KBM-7 (cell line): Measurements from ENCODE around the gene MAPKBP1.

Experiments
- DNase-seq: peaks from one replicate; pipeline ENCODE4 v3.0.0-alpha.2; 2015
- in situ Hi-C: fragments of 300-500 bp; cut with MboI; formaldehyde crosslinking; loops from 2 replicates; pipeline ENCODE4 v1.14.3; 2020; ENCODE audit warnings: low sequenced_read_pairs, low pct_unique_long_range_greater_than_20kb, mixed read lengths

The MAPKBP1 gene

GRCh38 chr15:41858756-41859155 lies 84.5 kb downstream of the MAPKBP1 start:
- in situ Hi-C loops: no loop called here
- no peak for DNase-seq

GRCh38 chr15:41860049-41860828 lies 86.0 kb downstream of the MAPKBP1 start:
- DNase-seq: no peak
- in situ Hi-C loops: no loop called here

- DNase-seq: no peak
- in situ Hi-C loops: no loop called here
Measured at GRCh38 chr15:41861736-41862356, 87.6 kb downstream of the MAPKBP1 start.

- DNase-seq: no peak
- in situ Hi-C loops: no loop called here
Measured at GRCh38 chr15:41862515-41863116, 88.3 kb downstream of the MAPKBP1 start.

- DNase-seq: no peak
- in situ Hi-C loops: no loop called here
Measured at GRCh38 chr15:41865490-41866055, 91.3 kb downstream of the MAPKBP1 start.

GRCh38 chr15:41866263-41866703 lies 92.0 kb downstream of the MAPKBP1 start:
- in situ Hi-C loops: no loop called here
- no peak for DNase-seq

- in situ Hi-C loops: no loop called here
Measured at GRCh38 chr15:41866872-41867579, 92.7 kb downstream of the MAPKBP1 start.

GRCh38 chr15:41868321-41868720 lies 94.0 kb downstream of the MAPKBP1 start:
- in situ Hi-C loops: no loop called here

More at GRCh38 chr15:41866872-41867579, 92.7 kb downstream of the MAPKBP1 start:
- no peak for DNase-seq

GRCh38 chr15:41869770-41870688 lies 95.7 kb downstream of the MAPKBP1 start:
- DNase-seq: no peak
- in situ Hi-C loops: no loop called here

More at GRCh38 chr15:41868321-41868720, 94.0 kb downstream of the MAPKBP1 start:
- no peak for DNase-seq

- in situ Hi-C loops: no loop called here
- no peak for DNase-seq
Measured at GRCh38 chr15:41870689-41871081, 96.4 kb downstream of the MAPKBP1 start.

GRCh38 chr15:41871175-41871905 lies 97.1 kb downstream of the MAPKBP1 start:
- in situ Hi-C loops: no loop called here
- DNase-seq: no peak

GRCh38 chr15:41872166-41872747 lies 98.0 kb downstream of the MAPKBP1 start:
- in situ Hi-C loops: no loop called here
- DNase-seq: no peak

GRCh38 chr15:41873711-41874110 lies 99.4 kb downstream of the MAPKBP1 start:
- in situ Hi-C loops: no loop called here
- no peak for DNase-seq

- DNase-seq: no peak
- in situ Hi-C loops: no loop called here
Measured at GRCh38 chr15:41874736-41875135, 100.5 kb downstream of the MAPKBP1 start.

- DNase-seq: no peak
- in situ Hi-C loops: no loop called here
Measured at GRCh38 chr15:41876007-41876406, 101.7 kb downstream of the MAPKBP1 start.

GRCh38 chr15:41876689-41877088 lies 102.4 kb downstream of the MAPKBP1 start:
- no peak for DNase-seq
- in situ Hi-C loops: no loop called here
